Measurements from ENCODE around the gene KRTAP10-10.

GRCh38 chr21:44601596-44602462, 35.3 kb upstream of the KRTAP10-10 start:
- no peak for TF ChIP-seq CTCF (IDR thresholded peaks at IDR 0.05)
- TF ChIP-seq POLR2A (IDR thresholded peaks at IDR 0.05) = no peak

All from testis (tissue), 2 donors.